ENCODE results near the gene SGF29.
"Not testable (repeated sequence)": the region's sequence is repeated elsewhere in the genome, so short reads cannot be mapped to it uniquely, and the experiment has no call there.

Gene SGF29

DNA sequence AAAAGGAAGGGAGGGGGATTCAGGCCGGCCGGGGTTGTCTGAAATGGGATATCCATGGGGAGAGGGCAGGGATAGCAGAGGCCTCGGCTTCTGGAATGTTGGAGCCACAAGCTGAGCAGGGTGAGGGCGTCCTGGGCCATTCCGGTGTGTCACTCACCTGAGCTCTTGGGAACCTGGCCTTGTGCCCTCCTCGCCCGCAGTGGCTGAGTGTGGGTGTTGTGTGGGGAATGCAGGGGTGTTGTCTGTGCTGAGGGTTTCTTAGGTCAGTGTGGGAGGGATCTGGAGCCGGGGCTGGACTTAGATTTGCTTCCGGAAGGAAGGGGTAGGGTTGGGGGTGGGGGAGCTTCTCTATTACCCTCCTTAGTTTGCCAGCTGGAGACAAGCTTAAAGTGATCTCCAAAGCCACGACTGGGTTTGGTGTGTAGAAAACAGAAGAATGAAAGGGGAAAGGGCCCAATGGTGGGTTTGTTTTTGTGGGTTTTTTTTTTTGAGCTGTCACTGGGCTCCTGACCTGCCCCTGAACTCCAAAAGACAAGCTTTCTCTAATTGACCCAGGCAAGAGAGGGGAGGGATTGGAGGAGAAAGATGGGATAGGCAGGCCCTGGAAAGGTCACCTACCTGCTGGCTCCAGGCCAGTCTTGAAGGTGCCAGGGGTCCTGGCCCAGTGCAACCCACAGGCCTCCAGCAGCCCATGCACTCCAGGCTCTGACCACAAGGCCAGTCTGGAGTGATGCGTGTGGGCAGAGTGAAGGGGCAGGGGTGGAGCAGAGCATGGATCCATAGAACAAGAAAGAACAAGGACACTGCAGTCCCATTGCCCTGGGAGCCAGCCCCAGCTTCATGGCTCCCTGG lies 43.3 kb downstream of the SGF29 start, which contains the start of gene SULT1A2:
Gene SULT1A2, minus strand, starts transcription at position 211 of the 852 bp plus-strand sequence. CDS start 1,120 bp downstream, outside the sequence.
- no peak for DNase-seq

DNA sequence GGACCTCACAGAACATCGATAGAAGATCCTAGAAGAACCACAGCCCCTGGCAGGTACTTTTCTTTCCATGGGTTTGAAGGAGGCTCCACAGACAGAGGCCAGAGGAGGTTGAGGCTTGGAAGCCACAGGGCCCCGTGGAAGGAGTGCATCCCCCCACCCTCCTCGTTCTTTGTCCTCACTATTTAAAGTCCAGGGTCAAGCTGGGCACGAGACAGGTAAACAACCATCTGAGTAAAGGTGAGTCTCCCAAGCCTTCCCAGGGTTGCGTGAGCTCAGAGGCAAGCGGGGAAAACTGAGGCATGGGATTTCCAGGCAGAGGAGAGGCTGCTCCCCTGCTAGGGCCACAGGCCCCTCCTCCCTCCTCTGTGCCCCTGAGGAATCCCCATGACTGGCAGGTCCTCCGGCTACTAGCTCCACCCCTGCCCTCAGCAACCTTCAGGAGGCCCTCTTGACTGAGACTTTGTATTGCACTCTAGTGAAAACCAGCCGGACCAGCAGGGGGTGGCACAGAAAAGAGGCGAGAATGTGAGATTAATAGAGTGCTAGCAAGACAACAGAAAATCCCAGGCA lies 44.1 kb downstream of the SGF29 start:
- DNase-seq, result no peak

DNA sequence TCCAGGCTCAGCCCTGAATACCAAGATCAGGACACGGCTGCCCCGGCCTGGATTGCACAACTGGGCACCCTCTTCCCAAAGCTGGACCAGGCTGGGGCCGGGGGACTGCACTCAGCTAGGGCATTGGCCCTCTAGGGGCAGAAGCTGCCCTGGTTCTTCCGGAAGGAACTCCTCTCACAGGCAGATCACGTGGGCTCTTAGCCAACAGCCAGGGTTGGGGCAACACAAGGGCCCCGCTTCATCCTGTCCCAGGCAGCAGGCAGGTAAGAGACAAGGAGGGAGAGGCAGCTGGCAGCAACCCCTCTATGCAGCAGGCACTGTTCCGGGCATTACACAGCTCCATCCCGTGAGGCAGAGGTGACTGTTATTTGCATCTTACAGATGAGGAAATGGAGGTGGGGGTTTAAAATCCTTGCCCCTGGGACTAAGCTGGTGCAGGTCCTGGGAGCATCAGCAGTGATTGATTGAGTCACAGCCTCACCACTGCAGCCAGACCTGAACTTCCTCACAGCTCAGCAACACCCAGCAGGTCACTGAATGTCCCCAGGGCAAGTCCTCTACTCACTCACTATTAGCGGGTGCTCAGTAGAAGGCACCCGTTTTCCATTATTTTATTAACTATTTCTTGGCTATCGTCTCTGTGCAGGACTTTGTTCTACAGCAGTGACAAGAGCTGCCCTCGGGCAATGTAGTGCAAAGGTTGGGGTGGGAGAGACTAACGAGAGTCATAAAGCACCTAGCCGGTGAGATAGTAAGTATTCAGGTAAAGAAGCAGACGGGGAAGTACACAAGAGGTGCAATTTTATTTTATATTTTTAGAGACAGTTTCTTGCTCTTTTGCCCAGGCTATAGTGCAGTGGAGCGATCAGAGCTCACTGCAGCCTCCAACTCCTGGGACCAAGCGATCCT lies 45.9 kb downstream of the SGF29 start:
- DNase-seq, result not testable (repeated sequence)

DNA sequence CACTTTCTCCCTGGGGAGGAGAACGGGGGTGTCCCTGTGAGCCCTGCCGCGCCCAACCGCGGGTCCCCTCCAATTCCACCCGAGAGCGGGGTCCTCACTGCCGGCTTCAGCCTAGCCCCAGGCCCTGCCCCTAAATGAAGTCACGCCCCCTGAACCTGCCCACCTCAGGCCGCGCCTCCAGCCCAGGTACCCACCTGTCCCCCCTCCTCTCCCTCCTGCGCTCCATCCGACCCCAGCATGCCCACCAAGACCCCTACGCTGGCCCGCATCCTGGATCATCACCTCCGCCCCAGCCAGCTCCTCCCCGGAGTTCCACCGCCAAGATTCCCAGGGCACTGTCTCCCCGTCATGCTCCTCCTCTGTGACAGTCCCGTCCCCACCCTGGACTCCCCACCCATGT lies 47.2 kb downstream of the SGF29 start:
- DNase-seq, result not testable (repeated sequence)

DNA sequence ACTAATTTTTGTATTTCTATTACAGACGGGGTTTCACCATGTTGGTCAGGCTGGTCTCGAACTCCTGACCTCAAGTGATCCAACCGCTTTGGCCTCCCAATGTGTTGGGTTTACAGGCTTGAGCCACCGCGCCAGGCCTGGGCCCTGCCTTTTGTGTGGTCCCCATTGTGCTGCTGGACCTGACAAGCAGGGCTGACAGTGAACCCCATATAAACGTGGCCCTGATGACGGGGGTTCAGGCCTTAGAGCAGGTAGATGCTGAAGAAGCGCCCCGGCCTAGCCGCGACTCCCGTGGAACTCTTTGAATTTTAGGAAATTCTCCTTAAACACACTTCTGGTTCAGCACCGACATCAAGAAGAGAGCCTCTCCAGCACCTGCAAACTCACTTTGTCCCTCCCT lies 47.9 kb downstream of the SGF29 start:
- DNase-seq, result not testable (repeated sequence)

DNA sequence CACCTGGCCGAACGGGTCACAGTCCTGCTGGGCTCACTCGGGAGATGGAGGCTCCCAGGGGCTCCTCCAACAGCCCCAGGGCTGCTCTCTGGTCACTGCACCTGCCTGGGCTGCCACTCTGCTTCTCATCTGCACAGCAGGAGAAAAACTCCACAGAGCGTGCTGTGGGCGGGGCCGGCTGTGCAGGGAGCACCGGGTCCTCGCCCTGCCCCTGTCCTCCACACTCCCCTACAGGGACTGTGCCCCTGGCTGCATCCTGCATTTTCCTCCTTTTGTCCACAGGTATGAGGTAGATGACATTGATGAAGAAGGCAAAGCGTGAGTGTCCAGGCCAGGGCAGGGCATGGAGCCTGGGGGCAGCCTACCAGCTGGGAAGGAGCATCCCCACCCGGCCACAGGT lies 48.3 kb downstream of the SGF29 start:
- not testable (repeated sequence) for DNase-seq

DNA sequence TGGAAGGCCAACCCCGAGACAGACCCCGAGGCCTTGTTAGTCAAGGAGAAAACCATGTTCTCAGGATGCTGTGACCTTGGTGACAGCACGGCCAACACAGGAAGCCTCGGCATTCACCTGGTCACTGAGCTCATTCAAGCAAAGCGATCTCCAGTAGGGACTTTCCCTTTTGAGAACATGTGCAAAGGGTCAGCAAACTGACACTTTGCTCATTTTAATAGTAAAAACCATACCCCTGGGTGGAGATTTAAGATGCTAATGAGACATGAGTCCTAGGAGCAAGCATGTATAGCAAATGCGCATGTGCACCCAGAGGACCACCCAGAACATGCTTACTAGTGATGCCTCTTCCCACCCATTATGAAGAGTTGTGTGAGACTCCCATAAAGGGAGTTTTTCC lies 48.8 kb downstream of the SGF29 start:
- no peak for DNase-seq

DNA sequence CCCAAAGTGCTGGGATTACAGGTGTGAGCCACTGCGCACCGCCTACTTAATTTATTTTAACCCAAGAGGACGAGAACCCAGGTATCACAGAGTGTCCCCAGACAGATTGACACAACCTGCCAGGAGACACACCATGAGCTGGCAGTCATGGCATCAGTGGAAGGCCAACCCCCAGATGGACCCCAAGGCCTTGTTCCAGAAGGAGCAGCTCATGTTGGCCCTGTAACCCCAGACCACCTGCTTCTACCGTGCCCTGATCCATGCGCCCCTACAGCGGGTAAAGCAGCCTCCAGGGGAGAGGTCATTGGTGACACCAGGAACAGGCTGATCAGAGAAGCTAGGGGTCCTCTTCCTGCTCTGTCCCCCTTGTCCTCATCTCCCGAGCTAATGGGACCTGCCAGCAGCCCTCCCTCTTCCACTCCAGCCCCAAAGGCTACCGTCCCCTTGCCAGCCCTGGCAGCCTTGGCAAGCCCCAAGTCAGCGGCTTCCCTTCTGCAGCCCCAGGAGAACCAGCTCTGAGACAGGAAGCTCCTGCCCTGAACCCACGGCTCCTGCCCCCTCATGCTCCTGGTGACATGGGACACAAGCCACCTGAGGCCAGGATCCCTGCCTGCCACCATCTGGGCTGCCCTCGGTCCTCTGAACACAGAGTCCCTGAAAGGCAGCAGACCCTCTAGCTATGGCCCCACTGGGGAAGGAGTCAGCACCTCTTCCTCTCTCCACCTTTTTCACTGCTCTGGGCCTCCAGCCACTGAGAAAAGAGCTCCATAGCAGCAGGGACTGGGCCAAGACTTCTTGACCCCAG lies 49.9 kb downstream of the SGF29 start:
- no peak for DNase-seq

DNA sequence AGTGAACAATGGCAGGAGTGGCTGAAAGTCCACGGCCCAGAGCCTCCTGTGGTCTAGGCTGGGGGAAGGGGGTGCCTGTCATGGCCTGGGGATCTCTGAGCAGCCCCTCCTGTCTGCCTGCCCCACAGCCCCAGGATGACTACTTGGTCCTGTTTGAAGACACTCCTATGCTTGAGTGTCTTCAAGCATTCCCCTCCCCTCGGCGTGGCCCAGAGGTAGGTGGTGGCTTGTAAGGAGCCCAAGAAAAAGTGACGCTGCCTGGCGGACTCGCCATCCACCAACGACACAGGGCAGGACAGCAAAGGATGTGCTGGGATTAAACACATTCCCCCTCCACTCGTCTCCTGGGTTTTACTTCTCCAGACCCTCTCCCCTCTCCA lies 50.5 kb downstream of the SGF29 start:
- DNase-seq, result no peak

DNA sequence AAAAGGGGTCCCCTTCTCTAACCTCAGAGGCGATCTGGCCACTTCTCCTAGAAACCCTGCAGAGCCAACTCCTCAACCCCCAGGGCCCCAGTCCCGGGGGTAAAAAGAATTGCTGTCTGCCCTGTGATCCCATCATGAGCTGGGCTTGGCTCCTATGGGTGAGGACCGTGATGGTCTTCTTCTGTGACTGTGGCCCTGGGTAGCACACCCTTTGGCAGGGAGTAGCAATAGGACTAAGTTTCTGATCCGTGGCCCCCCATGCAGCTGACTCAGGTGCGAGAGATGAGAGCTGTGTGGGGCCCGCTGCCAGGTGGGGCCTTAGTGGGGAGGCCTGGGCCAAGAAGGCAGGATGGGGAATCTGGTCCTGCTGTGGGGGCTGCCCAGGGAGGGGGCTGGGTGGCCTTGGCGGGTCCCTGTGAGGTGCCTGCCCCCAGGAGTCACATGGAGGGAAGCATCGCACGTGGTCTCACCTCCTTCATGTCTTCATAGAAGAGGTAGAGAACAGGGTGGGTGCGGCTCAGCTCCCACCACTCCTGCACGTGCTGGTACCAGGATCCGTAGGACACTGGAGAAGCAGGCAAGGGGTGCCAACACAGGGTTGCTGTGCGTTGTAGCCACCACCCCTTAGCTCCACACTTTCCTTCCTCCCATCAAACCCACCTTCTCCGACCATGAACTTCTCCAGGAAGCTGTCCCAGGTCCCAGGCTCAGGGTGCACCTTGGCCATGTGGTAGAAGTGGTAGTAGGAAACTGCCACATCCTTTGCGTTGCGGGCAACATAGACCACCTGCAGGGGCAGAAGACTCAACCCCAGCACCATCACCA lies 52.8 kb downstream of the SGF29 start:
- DNase-seq, result no peak

DNA sequence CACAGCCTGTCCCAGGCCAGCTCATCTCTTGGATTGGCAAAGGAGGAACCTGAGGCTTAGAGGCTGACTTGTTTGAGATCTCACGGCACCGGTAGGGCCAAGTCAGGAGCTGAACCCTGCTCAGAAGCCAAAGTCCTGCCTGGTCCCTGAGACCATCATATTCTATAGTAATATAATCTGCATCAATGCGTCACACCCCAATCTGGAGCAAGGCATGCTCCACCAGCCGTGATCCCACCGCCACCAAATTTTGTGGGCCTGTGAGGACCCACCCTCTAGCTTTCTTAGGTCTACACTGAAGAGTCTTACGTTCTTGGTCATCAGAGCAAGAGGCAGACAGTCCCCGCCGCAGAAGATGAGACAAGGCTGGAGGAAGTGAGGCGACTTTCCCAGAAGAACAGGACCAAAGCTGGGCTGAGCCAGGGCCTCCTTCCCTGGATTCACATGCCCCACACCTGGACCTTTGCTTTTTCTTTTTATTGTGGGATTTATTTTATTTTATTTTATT lies 53.5 kb downstream of the SGF29 start:
- no peak for DNase-seq

DNA sequence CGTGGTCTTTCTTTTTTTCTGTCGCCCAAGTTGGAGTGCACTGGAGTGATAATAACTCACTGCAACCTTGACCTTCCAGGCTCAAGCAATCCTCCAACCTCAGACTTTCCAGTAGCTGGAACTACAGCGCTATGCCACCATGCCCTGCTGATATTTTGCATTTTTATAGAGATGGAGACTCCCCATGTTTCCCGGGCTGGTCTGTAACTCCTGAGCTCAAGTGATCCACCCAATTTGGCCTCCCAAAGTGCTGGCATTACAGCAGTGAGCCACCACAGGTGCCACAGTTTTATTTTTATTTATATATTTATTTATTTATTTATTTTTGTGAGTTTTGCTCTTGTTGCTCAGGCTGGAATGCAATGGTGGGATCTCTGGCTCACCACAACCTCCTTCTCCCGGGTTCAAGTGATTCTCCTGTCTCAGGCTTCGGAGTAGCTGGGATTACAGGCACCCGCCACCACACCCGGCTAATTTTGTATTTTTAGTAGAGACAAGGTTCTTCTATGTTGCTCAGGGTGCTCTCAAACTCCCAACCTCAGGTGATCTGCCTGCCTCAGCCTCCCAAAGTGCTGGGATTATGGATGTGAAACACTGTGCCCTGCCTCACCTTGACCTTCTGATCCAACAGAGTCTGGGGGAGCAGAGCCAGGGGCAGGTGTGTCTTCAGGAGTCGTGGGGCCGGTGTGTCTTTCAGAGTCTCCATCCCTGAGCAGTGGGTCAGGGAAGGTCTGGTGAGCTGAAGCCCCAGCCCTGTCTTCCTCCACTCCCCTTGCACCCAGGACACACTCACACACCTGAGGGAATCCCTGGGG lies 54.2 kb downstream of the SGF29 start:
- not testable (repeated sequence) for DNase-seq

DNA sequence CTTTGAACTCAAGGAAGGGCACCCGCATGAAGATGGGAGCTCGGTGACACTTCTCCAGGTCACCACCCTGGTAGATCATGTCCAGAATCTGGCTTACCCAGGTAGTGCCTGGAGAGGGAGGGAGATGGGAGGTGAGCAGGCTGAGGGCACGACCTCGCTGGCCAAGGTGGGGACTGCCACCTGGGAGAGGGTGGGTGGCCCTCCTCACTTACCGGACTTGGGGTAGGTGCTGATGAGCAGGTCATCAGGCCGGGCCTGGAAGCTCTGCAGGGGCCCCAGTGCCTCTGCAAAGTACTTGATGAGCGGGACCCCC lies 54.7 kb downstream of the SGF29 start:
- not testable (repeated sequence) for DNase-seq

DNA sequence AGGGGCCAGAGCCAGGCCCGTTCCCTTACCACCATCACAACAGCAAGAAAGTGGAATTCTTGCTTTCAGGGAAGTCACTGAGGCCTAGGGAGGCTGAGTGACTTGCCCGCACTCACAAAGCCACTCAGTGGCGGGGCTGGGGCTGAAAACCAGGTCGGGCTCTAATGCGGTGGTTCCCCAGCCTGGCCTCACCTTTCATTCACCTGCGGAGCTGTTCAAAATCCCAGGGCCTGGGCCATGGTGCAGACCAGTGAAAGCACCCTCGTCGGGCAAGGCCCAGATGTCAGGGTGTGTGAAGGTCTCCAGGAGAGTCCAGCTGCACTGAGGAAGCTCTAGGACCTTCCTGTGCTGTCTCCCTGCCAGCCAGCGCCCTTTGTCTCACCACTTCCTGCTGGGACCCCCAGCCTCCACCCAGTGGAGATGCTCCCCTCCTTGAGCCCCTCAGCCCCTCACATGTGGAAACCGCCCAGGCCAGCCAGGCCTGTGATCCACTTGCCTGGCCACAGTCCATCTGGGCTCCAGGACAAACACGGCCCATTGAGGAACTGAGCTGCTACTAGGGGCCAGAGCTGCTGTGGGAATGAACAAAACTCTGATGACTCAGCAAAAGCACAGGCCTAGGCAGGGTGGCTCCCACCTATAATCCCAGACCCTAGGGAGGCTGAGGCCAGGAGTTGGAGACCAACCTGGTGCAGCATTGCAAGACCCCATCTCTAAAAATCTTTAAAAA lies 55.3 kb downstream of the SGF29 start:
- not testable (repeated sequence) for DNase-seq

DNA sequence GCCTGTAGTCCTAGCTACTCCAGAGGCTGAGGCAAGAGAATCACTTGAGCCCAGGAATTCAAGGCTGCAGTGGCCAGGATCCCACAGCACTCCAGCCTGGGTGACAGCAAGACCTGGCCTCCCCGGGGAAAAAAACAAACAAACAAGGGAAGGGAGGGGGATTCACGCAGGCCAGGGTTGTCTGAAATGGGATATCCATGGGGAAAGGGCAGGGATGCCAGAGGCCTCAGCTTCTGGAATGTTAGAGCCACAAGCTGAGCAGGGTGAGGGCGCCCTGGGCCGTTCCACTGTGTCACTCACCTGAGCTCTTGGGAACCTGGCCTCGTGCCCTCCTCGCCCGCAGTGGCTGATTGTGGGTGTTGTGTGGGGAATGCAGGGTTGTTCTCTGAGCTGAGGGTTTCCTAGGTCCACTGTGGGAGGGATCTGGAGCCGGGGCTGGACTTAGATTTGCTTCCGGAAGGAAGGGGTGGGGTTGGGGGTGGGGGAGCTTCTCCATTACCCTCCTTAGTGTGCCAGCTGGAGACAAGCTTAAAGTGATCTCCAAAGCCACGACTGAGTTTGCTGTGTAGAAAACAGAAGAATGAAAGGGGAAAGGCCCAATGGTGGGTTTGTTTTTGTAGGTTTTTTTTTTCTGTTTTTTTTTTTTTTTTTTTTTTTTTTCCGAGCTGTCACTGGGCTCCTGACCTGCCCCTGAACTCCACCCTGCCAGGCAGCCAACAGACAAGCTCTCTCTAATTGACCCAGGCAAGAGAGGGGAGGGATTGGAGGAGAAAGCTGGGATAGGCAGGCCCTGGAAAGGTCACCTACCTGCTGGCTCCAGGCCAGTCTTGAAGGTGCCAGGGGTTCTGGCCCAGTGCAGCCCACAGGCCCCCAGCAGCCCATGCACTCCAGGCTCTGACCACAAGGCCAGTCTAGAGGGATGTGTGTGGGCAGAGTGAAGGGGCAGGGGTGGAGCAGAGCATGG lies 56.2 kb downstream of the SGF29 start, which contains the start of gene SULT1A1:
Gene SULT1A1, minus strand, starts transcription at position 414 of the 964 bp plus-strand sequence. CDS start 1,189 bp downstream, outside the sequence.
- DNase-seq, result no peak

DNA sequence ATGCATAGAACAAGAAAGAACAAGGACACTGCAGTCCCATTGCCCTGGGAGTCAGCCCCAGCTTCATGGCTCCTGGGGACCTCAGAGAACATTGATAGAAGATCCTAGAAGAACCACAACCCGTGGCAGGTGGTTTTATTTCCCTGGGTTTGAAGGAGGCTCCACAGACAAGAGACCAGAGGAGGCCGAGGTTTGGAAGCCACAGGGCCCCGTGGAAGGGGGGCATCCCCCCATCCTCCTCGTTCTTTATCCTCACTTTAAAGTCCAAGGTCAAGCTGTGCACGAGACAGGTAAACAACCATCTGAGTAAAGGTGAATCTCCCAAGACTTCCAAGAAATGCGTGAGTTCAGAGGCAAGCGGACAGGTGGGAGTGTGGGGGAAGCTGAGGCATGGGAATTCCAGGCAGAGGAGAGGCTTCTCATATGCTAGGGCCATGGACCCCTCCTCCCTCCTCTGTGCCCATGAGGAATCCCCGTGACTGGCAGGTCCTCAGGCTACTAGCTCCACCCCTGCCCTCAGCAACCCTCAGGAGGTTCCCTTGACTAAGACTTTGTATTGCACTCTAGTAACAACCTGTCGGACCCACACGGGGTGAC lies 57.0 kb downstream of the SGF29 start:
- DNase-seq, result no peak

DNA sequence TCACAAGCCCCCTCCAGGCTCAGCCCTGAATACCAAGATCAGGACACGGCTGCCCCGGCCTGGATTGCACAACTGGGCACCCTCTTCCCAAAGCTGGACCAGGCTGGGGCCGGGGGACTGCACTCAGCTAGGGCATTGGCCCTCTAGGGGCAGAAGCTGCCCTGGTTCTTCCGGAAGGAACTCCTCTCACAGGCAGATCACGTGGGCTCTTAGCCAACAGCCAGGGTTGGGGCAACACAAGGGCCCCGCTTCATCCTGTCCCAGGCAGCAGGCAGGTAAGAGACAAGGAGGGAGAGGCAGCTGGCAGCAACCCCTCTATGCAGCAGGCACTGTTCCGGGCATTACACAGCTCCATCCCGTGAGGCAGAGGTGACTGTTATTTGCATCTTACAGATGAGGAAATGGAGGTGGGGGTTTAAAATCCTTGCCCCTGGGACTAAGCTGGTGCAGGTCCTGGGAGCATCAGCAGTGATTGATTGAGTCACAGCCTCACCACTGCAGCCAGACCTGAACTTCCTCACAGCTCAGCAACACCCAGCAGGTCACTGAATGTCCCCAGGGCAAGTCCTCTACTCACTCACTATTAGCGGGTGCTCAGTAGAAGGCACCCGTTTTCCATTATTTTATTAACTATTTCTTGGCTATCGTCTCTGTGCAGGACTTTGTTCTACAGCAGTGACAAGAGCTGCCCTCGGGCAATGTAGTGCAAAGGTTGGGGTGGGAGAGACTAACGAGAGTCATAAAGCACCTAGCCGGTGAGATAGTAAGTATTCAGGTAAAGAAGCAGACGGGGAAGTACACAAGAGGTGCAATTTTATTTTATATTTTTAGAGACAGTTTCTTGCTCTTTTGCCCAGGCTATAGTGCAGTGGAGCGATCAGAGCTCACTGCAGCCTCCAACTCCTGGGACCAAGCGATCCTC lies 58.9 kb downstream of the SGF29 start:
- not testable (repeated sequence) for DNase-seq
